ENCODE results near the gene SLC26A2. TPM values are rescaled to one million over a fixed set of nuclear protein-coding genes. Genes with fewer than 3 reads are reported as not detected.

The SLC26A2 gene
- total and polyA plus RNA-seq, 2 of the 8 experiments (the other 6 are each of a cell fraction or from before 2014, with no cell fraction given), result 3.7 to 11.4 TPM

DNA sequence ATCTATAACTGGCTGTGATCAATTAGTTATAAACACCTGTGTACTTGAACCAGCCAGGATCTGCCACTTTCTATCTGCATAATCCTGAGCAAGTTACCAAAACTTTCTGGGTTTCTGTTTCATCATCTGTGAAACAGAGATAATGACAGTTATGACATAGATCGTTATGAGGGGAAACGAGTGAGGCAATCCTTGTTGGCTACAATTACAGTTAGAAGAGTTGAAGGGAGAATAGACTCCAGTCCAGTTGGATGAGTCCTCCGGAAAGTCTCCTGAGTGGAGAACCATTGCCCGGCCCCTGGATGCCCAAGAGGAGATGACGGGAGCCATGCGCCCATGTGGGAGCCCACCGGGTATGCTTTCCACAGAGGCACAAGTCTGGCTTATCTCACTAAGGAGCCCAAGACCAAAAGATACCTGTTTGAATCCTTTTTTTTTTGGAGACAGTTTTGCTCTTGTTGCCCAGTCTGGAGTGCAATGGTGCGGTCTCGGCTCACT lies 20.4 kb upstream of the SLC26A2 start:
- H3K23me2 ChIP-seq (ENCODE audit: low read depth, low read length), result no peaks in the 10 kb centered on the region
- no peak for DNase-seq (ENCODE audit: low read depth in 1 of 2, low spot score in 2 of 2)
- H3K9me3 ChIP-seq (ENCODE audit: insufficient read depth in 2 of 2, low read depth in 1 of 2, low read length in 1 of 2), result no peaks in the 10 kb centered on the region
- POLR2A ChIA-PET (ENCODE audit: partially characterized antibody), result interaction anchor here (1.3 kb wide), 1 partner anchor 22 kb away, joined by 3 read pairs; no protein-coding TSS in a partner anchor
- no peak overlapping the region for H3K14ac ChIP-seq (ENCODE audit: insufficient read length)
- no peak overlapping the region for H3K18ac ChIP-seq (ENCODE audit: extremely low read depth, low read length)
- no peak overlapping the region for H4K8ac ChIP-seq (ENCODE audit: extremely low read depth, insufficient read depth, low read length)
- H2BK12ac ChIP-seq (ENCODE audit: low read depth, low read length), result no peak overlapping the region
- no peak overlapping the region for H3K27ac ChIP-seq (ENCODE audit: low read depth, low read length)
- CTCF ChIA-PET (ENCODE audit: partially characterized antibody), result interaction anchor here (0.9 to 1.3 kb wide), 5 partner anchors 9 to 79 kb away, joined by 3 to 9 read pairs (median 3); no protein-coding TSS in a partner anchor
- H2AK5ac ChIP-seq (ENCODE audit: low read depth, low read length), result no peak overlapping the region
- H3K4ac ChIP-seq (replicated peaks; ENCODE audit: insufficient read length, low read depth, low read length), result no peak overlapping the region
- no peaks in the 10 kb centered on the region for H3K79me2 ChIP-seq (ENCODE audit: control insufficient read depth in 1 of 2, insufficient read depth in 2 of 2, low read length in 2 of 2)
- H4K5ac ChIP-seq (ENCODE audit: insufficient read length, low read depth, low read length), result no peak overlapping the region
- no peaks in the 10 kb centered on the region for H4K20me1 ChIP-seq (replicated peaks in 1 of 2; ENCODE audit: control insufficient read depth in 1 of 2, insufficient read depth in 2 of 2, low read length in 2 of 2)
- H3K4me2 ChIP-seq (ENCODE audit: insufficient read depth in 1 of 2, low read depth in 2 of 2, low read length in 2 of 2), result no peak overlapping the region
- no peak overlapping the region for H3K4me3 ChIP-seq (ENCODE audit: extremely low read depth in 1 of 4, insufficient read depth in 2 of 4, low read depth in 3 of 4, low read length in 4 of 4)
- H4K91ac ChIP-seq (replicated peaks; ENCODE audit: insufficient read length, low read length), result no peak overlapping the region
- H2BK15ac ChIP-seq (ENCODE audit: low read length), result no peak overlapping the region
- H3K56ac ChIP-seq (replicated peaks; ENCODE audit: insufficient read length, low read depth, low read length), result no peak overlapping the region
- no peak overlapping the region for H2AFZ ChIP-seq (ENCODE audit: low read length)
- H2BK20ac ChIP-seq (ENCODE audit: low read length), result no peak overlapping the region
- no peak overlapping the region for H2BK120ac ChIP-seq (replicated peaks; ENCODE audit: low read depth, low read length)
- WGBS, 2 experiments (ENCODE audit: extremely low coverage in 1 of 2, insufficient coverage in 1 of 2, insufficient read length in 1 of 2, insufficient replicate concordance in 2 of 2, low coverage in 1 of 2, low lambda C conversion rate in 2 of 2, missing lambda C conversion rate in 1 of 2), result 91% methylated on average over 9 of the region's 9 CpGs; no CpG with 5 or more reads in 1 of the 2 experiments
- H3K9ac ChIP-seq (replicated peaks in 1 of 4; ENCODE audit: extremely low read depth in 1 of 4, low read depth in 3 of 4, low read length in 3 of 4), result no peak overlapping the region
- no peaks in the 10 kb centered on the region for H3K36me3 ChIP-seq (ENCODE audit: control insufficient read depth in 2 of 4, insufficient read depth in 4 of 4, low read length in 3 of 4)
- H2BK5ac ChIP-seq (ENCODE audit: low read depth, low read length), result no peak overlapping the region
- no peak overlapping the region for H3K23ac ChIP-seq (ENCODE audit: insufficient read length)
- H3K27me3 ChIP-seq (replicated peaks in 1 of 4; ENCODE audit: control insufficient read depth in 3 of 4, extremely low read depth in 1 of 4, insufficient read depth in 3 of 4, low read length in 3 of 4), result no peaks in the 10 kb centered on the region
- FAIRE-seq, result no peak
- no peaks in the 10 kb centered on the region for H3K79me1 ChIP-seq (ENCODE audit: low read depth, low read length)
- H3K4me1 ChIP-seq (replicated peaks in 1 of 4; ENCODE audit: control insufficient read depth in 3 of 4, insufficient read depth in 4 of 4, low read length in 3 of 4), result peaks cover 0 to 3% (median 1%) of the 10 kb centered on the region in 4 experiments; a peak in 1 of 7 replicates
- TF ChIP-seq MAFK (IDR thresholded peaks at IDR 0.05; ENCODE audit: low read depth, low read length) (no peak), EGR1 (IDR thresholded peaks at IDR 0.05; ENCODE audit: borderline replicate concordance, low read depth, low read length) (no peak), TAF1 (IDR thresholded peaks at IDR 0.05; ENCODE audit: low read depth, low read length) (no peak), CEBPB (IDR thresholded peaks at IDR 0.05; ENCODE audit: low read depth, low read length) (no peak), POLR2A (IDR thresholded peaks at IDR 0.05; ENCODE audit: control extremely low read depth in 1 of 2, low read depth in 2 of 2, low read length in 2 of 2) (no peak), MAX (IDR thresholded peaks at IDR 0.05) (no peak)
